Nephron progenitor cell (in vitro differentiated cells): ENCODE measurements around the gene MTREX.

Source experiments
- DNase-seq: peaks from one replicate; pipeline ENCODE4 v3.0.0; 2021
- H3K27ac Mint-ChIP-seq: 2 replicates; pipeline ENCODE4 v1.8.0; 2021; ENCODE audit warnings: mild to moderate bottlenecking, moderate library complexity, mixed read lengths
- H3K27me3 Mint-ChIP-seq: 2 replicates; pipeline ENCODE4 v1.8.0; 2021; ENCODE audit warnings: mild to moderate bottlenecking, low read depth, mixed read lengths; ENCODE audit not compliant: poor library complexity
- H3K36me3 Mint-ChIP-seq: 2 replicates; pipeline ENCODE4 v1.8.0; 2021; ENCODE audit warnings: low read depth, mixed read lengths
- H3K4me1 Mint-ChIP-seq: 2 replicates; pipeline ENCODE4 v1.8.0; 2021; ENCODE audit warnings: mixed read lengths
- H3K4me3 Mint-ChIP-seq: 2 replicates; pipeline ENCODE4 v1.8.0; 2021; ENCODE audit warnings: mild to moderate bottlenecking, moderate library complexity, mixed read lengths
- H3K9me3 Mint-ChIP-seq: 2 replicates; pipeline ENCODE4 v1.8.0; 2021; ENCODE audit warnings: mild to moderate bottlenecking, moderate library complexity, mixed read lengths
- TF ChIP-seq, protein P1 (sequence below): fragments of 200-600 bp; sonication (generic); IDR thresholded peaks from 2 replicates; pipeline ENCODE4 v1.5.0; 2021; ENCODE audit warnings: antibody characterized with exemption

Gene MTREX

DNA sequence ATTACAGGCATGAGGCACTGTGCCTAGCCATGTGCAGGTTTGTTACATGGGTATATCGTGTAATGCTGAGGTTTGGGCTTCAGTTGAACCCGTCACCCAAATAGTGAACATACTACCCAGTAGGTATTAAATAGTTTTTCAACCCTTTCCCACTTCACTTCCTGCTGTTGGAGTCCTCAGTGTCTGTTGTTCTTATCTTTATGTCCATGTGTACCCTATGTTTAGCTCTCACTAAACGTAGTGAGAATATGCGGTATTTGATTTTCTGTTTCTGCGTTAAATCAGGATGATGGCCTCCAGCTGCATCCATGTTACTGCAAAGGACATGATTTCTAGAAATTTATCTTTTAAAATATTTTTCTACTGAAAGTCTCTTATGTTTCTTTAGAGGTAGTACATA is 17.8 kb downstream of the MTREX start:
- Mint-ChIP-seq H3K4me3 (no peak overlapping the region), H3K27me3 (no peaks in the 10 kb centered on the region), H3K36me3 (peaks cover 64% of the 10 kb centered on the region)

DNA sequence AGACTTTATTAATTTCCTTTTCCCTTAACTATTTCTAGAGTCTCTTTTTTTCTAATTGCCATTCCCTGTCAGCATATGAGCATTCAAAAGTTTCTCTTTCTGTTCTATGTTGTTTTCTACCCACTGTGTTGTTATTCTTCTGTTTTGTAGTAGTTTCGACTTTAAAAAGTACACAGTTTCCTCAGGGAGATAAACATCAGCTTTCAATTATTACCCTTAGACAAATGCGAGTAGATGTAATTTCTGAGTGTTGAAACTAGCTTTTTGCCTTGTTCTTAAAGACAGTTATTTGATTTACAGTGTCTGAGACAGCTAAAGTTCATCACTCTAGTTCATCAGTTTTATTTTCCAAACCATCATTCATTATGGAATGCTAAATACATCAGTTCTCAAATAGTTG is 19.5 kb downstream of the MTREX start:
- Mint-ChIP-seq H3K36me3 (peaks cover 76% of the 10 kb centered on the region), H3K4me1 (no peaks in the 10 kb centered on the region), H3K4me3 (no peak overlapping the region), H3K9me3 (no peaks in the 10 kb centered on the region), H3K27ac (no peak overlapping the region), H3K27me3 (no peaks in the 10 kb centered on the region)
- TF ChIP-seq, protein P1, sequence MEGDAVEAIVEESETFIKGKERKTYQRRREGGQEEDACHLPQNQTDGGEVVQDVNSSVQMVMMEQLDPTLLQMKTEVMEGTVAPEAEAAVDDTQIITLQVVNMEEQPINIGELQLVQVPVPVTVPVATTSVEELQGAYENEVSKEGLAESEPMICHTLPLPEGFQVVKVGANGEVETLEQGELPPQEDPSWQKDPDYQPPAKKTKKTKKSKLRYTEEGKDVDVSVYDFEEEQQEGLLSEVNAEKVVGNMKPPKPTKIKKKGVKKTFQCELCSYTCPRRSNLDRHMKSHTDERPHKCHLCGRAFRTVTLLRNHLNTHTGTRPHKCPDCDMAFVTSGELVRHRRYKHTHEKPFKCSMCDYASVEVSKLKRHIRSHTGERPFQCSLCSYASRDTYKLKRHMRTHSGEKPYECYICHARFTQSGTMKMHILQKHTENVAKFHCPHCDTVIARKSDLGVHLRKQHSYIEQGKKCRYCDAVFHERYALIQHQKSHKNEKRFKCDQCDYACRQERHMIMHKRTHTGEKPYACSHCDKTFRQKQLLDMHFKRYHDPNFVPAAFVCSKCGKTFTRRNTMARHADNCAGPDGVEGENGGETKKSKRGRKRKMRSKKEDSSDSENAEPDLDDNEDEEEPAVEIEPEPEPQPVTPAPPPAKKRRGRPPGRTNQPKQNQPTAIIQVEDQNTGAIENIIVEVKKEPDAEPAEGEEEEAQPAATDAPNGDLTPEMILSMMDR, result no peak
- DNase-seq, result no peak

More for the DNA sequence above, 17.8 kb downstream of the MTREX start:
- TF ChIP-seq, protein P1, result no peak
- Mint-ChIP-seq H3K27ac (no peak overlapping the region), H3K4me1 (no peaks in the 10 kb centered on the region), H3K9me3 (no peaks in the 10 kb centered on the region)
- DNase-seq, result no peak

DNA sequence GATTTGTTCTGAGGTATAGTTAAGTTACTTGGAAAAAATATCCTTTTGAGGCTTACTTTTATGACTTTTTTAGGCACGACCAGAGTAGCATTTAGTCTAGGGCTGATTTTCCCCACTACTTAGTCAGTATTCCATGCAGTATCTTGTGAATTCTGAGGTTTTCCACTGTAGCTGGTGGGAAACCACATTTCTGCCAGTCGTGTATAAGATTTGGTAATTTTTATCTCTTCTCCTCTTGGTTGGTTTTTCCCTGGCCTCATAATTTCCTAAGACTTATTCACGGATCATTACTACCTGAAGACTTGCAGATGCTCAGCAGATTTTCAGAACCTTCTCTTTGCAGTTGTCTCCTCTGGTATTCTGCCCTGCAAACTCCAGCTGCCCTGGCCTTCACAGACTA is 23.5 kb downstream of the MTREX start:
- H3K9me3 Mint-ChIP-seq, result no peaks in the 10 kb centered on the region
- no peak overlapping the region for H3K27ac Mint-ChIP-seq
- no peaks in the 10 kb centered on the region for H3K4me1 Mint-ChIP-seq
- H3K4me3 Mint-ChIP-seq, result no peak overlapping the region
- peaks cover 72% of the 10 kb centered on the region for H3K36me3 Mint-ChIP-seq
- no peak for DNase-seq
- H3K27me3 Mint-ChIP-seq, result no peaks in the 10 kb centered on the region
- TF ChIP-seq, protein P1, result no peak

DNA sequence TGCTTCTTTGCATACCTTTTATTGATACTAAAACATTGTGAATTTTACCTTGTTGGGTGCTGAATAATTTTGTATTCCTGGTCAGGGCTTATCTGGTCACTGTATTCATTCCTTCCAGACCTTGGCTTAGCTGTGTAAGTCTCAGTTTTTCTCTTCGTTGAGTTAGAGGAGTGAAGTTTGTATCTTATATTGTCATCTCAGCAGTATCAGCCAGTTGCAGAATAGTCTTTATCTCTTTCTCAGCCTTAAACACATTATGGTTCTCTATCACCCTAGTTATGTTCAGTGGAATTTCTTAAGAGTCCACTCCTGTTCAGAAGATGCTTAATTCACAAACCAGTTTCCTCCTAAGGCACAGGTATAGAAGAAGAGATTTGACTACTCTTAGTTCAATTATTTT is 25.2 kb downstream of the MTREX start:
- DNase-seq, result no peak
- no peaks in the 10 kb centered on the region for H3K4me1 Mint-ChIP-seq
- H3K9me3 Mint-ChIP-seq, result no peaks in the 10 kb centered on the region
- H3K4me3 Mint-ChIP-seq, result no peak overlapping the region
- TF ChIP-seq, protein P1, result no peak
- peak overlapping the region; percentile 26 for H3K27ac Mint-ChIP-seq
- H3K36me3 Mint-ChIP-seq, result peaks cover 66% of the 10 kb centered on the region
- no peaks in the 10 kb centered on the region for H3K27me3 Mint-ChIP-seq

DNA sequence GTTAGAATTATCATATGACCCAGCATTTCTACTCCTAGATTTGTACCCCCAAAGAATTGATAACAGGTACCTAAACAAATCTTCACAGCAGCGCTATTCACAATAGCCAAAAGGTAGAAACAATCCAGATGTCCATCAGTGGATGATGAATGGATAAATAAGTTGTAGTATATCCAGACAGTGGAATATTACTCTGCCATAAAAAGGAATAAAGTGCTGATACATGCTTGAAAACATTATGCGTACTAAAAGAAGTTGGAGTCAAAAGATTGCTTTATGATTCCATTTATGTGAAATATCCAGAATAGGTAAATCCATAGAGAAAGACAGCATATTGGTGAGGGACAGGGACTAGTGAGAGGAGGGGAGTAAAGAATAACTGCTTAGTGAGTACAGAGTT is 26.0 kb downstream of the MTREX start:
- TF ChIP-seq, protein P1, result no peak
- Mint-ChIP-seq H3K36me3 (peaks cover 66% of the 10 kb centered on the region), H3K4me1 (no peaks in the 10 kb centered on the region), H3K27me3 (no peaks in the 10 kb centered on the region), H3K4me3 (no peak overlapping the region), H3K27ac (no peak overlapping the region), H3K9me3 (no peaks in the 10 kb centered on the region)
- no peak for DNase-seq

DNA sequence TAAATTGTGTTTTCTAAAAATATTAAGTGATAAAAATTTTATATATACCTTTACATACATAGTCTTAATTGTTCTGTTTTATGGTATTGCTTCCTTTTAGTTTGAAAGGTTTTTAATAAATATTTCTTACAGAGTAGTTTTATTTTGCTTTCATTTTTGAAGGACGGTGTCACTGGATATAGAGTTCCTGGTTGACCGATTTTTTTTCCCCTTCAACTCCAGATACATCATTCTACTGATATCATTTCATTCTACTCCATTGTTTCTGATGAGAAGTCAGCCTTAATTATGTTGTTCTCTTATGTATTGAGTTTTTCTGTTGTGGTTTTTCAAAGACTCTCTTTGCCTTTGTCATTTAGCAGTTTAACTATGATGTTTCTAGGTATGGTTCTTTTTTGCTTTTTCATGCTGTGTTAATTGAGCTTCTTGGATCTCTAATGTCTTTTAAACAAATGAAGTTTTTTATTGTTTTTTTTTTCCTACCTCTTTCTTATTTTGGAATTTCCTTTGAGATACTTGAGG is 30.4 kb downstream of the MTREX start:
- Mint-ChIP-seq H3K4me3 (no peak overlapping the region), H3K4me1 (no peaks in the 10 kb centered on the region), H3K36me3 (peaks cover 36% of the 10 kb centered on the region), H3K27ac (peak overlapping the region; percentile 12), H3K9me3 (no peaks in the 10 kb centered on the region), H3K27me3 (no peaks in the 10 kb centered on the region)
- TF ChIP-seq, protein P1, result no peak
- DNase-seq, result no peak
